OCI-LY1 (cell line): ENCODE measurements around the gene PROSER1.

Experiments
- H2AFZ ChIP-seq: fragments of 200-600 bp; sonication (generic), shearing (Covaris generic); 2 replicates; pipeline ENCODE4 v1.6.0; 2014; ENCODE audit warnings: antibody characterized with exemption, mild to moderate bottlenecking, low read length
- H3F3A ChIP-seq: fragments of 200-600 bp; sonication (generic), shearing (Covaris generic); 2 replicates; pipeline ENCODE4 v1.6.0; 2014; ENCODE audit warnings: mild to moderate bottlenecking, antibody characterized with exemption, low read length, moderate library complexity; ENCODE audit not compliant: insufficient read depth
- H3K27ac ChIP-seq: fragments of 200-600 bp; sonication (generic); 2 replicates; pipeline ENCODE4 v1.5.1; 2014; ENCODE audit warnings: low read length, mixed run types, mild to moderate bottlenecking, low read depth; ENCODE audit not compliant: poor library complexity, severe bottlenecking
- H3K27me3 ChIP-seq: fragments of 200-600 bp; sonication (generic); 2 replicates; pipeline ENCODE4 v1.6.0; 2014; ENCODE audit warnings: antibody characterized with exemption, mild to moderate bottlenecking, low read length, moderate library complexity; ENCODE audit not compliant: insufficient read depth
- H3K36me3 ChIP-seq: fragments of 200-600 bp; sonication (generic); 2 replicates; pipeline ENCODE4 v1.6.1; 2014; ENCODE audit warnings: mild to moderate bottlenecking, antibody characterized with exemption, low read length, moderate library complexity, mixed read lengths; ENCODE audit not compliant: insufficient read depth
- H3K4me1 ChIP-seq: fragments of 200-600 bp; sonication (generic); 2 replicates; pipeline ENCODE4 v1.5.1; 2014; ENCODE audit warnings: mild to moderate bottlenecking, low read length, moderate library complexity; ENCODE audit not compliant: insufficient read depth, severe bottlenecking
- H3K4me2 ChIP-seq: fragments of 200-600 bp; sonication (generic), shearing (Covaris generic); 2 replicates; pipeline ENCODE4 v1.6.1; 2014; ENCODE audit warnings: low read length
- H3K4me3 ChIP-seq: fragments of 200-600 bp; sonication (generic); 2 replicates; pipeline ENCODE4 v1.5.1; 2014; ENCODE audit warnings: low read length, low read depth, mild to moderate bottlenecking, mixed read lengths; ENCODE audit not compliant: poor library complexity, severe bottlenecking
- H3K79me2 ChIP-seq: fragments of 200-600 bp; shearing (Covaris generic); 2 replicates; pipeline ENCODE4 v1.6.1; 2016; ENCODE audit warnings: mixed run types, low read length, mixed read lengths; ENCODE audit not compliant: insufficient read depth
- H3K9ac ChIP-seq: fragments of 200-600 bp; sonication (generic), shearing (Covaris generic); 2 replicates; pipeline ENCODE4 v1.6.1; 2014; ENCODE audit warnings: mild to moderate bottlenecking, low read length, mixed read lengths
- H3K9me2 ChIP-seq: fragments of 200-600 bp; sonication (generic), shearing (Covaris generic); 2 replicates; pipeline ENCODE4 v1.6.1; 2014; ENCODE audit warnings: low read depth, mild to moderate bottlenecking, low read length, mixed read lengths
- H3K9me3 ChIP-seq: fragments of 200-600 bp; shearing (Covaris generic); 2 replicates; pipeline ENCODE4 v1.6.1; 2014; ENCODE audit warnings: low read length, mixed read lengths
- H4K20me1 ChIP-seq: fragments of 200-600 bp; sonication (generic), shearing (Covaris generic); 2 replicates; pipeline ENCODE4 v1.6.0; 2016; ENCODE audit warnings: mild to moderate bottlenecking, low read length; ENCODE audit not compliant: insufficient read depth
- EZH2 ChIP-seq: fragments of 200-600 bp; sonication (generic), shearing (Covaris generic); IDR thresholded peaks from 2 replicates; pipeline ENCODE4 v1.8.0; 2017; ENCODE audit warnings: borderline replicate concordance, mixed run types, mild to moderate bottlenecking, antibody characterized with exemption, low read length, moderate library complexity, mixed read lengths
- TF ChIP-seq, protein P1 (sequence below): fragments of 200-600 bp; sonication (generic), shearing (Covaris generic); IDR thresholded peaks from 2 replicates; pipeline ENCODE4 v1.5.1; 2017; ENCODE audit warnings: mild to moderate bottlenecking, antibody characterized with exemption, low read length, moderate library complexity, mixed read lengths

PROSER1 gene

DNA sequence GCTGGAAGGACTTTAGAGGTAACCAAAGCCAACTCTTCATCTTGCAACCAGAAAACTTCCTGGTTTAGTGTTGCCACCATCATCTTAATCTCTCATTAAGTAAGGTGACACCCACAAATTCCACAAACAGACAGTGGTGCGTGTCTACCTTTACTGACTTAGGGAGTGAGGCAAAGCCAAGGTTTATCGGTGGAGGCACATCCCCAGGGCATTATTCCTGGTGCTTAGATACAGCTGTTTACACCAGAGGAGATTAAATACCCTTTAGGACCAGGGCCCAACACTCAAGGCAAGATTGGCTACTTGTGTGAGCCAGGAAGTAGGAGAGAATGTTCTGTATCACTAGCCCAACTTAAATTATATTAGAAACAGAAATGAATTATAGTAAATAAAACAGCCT lies 56.8 kb downstream of the PROSER1 start:
- Histone ChIP-seq H3K27me3 (no peaks in the 10 kb centered on the region), H2AFZ (no peak overlapping the region), H3K9ac (no peak overlapping the region), H3K36me3 (no peaks in the 10 kb centered on the region), H3K27ac (no peak overlapping the region), H3F3A (no peaks in the 10 kb centered on the region), H3K9me3 (no peaks in the 10 kb centered on the region), H3K4me2 (no peak overlapping the region), H3K4me3 (no peak overlapping the region), H4K20me1 (no peaks in the 10 kb centered on the region), H3K79me2 (no peaks in the 10 kb centered on the region), H3K9me2 (no peaks in the 10 kb centered on the region), H3K4me1 (no peaks in the 10 kb centered on the region)
- no peak for TF ChIP-seq EZH2
- TF ChIP-seq, protein P1, sequence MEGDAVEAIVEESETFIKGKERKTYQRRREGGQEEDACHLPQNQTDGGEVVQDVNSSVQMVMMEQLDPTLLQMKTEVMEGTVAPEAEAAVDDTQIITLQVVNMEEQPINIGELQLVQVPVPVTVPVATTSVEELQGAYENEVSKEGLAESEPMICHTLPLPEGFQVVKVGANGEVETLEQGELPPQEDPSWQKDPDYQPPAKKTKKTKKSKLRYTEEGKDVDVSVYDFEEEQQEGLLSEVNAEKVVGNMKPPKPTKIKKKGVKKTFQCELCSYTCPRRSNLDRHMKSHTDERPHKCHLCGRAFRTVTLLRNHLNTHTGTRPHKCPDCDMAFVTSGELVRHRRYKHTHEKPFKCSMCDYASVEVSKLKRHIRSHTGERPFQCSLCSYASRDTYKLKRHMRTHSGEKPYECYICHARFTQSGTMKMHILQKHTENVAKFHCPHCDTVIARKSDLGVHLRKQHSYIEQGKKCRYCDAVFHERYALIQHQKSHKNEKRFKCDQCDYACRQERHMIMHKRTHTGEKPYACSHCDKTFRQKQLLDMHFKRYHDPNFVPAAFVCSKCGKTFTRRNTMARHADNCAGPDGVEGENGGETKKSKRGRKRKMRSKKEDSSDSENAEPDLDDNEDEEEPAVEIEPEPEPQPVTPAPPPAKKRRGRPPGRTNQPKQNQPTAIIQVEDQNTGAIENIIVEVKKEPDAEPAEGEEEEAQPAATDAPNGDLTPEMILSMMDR = no peak

DNA sequence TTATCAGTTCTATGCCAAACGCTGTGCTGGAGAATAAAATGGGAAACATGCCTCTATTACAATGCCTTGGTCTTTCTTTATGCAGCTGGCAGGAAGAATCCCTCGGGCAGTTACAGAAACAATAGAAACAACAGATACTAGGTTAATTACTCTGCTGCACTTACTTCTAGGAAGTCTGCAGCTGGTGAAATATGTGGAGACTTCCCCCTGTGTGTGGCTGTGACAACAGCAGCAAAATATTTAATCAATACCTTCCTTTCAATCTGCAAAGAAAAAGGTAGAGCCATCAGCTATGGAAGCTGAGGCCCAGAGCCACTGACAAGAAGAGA lies 57.2 kb downstream of the PROSER1 start:
- H2AFZ ChIP-seq = no peak overlapping the region
- no peak overlapping the region for H3K4me3 ChIP-seq
- TF ChIP-seq EZH2 = no peak
- TF ChIP-seq, protein P1 = no peak
- no peaks in the 10 kb centered on the region for H3K9me3 ChIP-seq
- H3K4me2 ChIP-seq = no peak overlapping the region
- no peaks in the 10 kb centered on the region for H3K36me3 ChIP-seq
- H3K27me3 ChIP-seq = no peaks in the 10 kb centered on the region
- H3K27ac ChIP-seq = no peak overlapping the region
- no peaks in the 10 kb centered on the region for H3K4me1 ChIP-seq
- no peaks in the 10 kb centered on the region for H4K20me1 ChIP-seq
- H3K9ac ChIP-seq = no peak overlapping the region
- no peaks in the 10 kb centered on the region for H3K9me2 ChIP-seq
- no peaks in the 10 kb centered on the region for H3F3A ChIP-seq
- no peaks in the 10 kb centered on the region for H3K79me2 ChIP-seq

DNA sequence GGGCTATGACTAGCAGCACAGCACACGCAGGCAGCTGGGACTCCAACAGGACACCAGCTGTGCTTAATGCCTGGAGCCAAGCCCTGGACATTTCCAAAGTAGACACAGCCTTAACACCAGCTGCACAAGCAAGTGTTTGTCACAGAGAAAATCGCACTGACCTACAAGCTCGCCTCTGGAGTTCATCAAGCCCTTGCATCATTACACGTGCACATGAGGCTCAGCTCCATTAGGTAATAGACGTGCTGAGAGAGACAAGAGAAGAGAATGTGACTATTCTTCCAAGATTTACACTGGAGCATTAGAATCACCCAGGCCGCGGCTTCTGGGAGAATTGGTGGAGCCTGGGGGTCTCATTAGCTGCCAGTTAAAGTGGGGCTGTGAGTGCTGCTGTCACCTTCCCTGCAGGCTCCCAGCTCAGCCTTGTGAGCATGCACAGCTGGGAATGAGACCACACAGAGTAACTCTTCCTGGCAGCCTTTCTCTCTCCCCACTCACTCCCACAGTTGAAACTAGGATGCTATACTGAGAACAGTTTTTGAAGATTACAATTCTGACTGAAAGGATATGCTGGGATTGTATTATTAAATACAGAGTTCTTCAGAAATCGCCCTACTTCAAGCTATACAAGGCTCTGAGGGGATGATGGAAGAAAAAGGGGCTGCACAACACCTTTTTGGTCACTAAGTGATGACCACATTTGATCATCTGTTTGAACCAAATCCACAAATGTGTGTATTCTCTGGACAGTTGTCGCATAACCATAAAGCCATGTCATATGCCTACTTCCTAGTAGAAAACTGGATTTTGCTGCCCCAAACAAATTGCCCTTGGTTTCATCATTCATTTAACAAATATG lies 57.8 kb downstream of the PROSER1 start:
- no peak overlapping the region for H3K9ac ChIP-seq
- H2AFZ ChIP-seq = no peak overlapping the region
- no peaks in the 10 kb centered on the region for H4K20me1 ChIP-seq
- H3K4me2 ChIP-seq = no peak overlapping the region
- no peaks in the 10 kb centered on the region for H3F3A ChIP-seq
- H3K79me2 ChIP-seq = no peaks in the 10 kb centered on the region
- no peaks in the 10 kb centered on the region for H3K27me3 ChIP-seq
- no peak overlapping the region for H3K4me3 ChIP-seq
- no peaks in the 10 kb centered on the region for H3K36me3 ChIP-seq
- H3K27ac ChIP-seq = no peak overlapping the region
- no peaks in the 10 kb centered on the region for H3K4me1 ChIP-seq
- H3K9me2 ChIP-seq = no peaks in the 10 kb centered on the region
- H3K9me3 ChIP-seq = no peaks in the 10 kb centered on the region
- TF ChIP-seq EZH2 = no peak
- TF ChIP-seq, protein P1 = no peak
